ENCODE measurements around the gene YKT6. TPM values are rescaled to one million over a fixed set of nuclear protein-coding genes. Genes with fewer than 3 reads are reported as not detected.

Gene YKT6
- total and polyA plus RNA-seq, 2 donors (not counting 1 experiment from before 2014, with no cell fraction given): 36.5 to 62.3 TPM

GRCh38 chr7:44184206-44184872 is 16.4 kb upstream of the YKT6 start:
- Mint-ChIP-seq H3K9me3 (ENCODE audit: insufficient read depth) (peaks cover 2% of the 10 kb centered on the region), H3K4me1 (no peaks in the 10 kb centered on the region), H3K4me3 (no peak overlapping the region), H3K27me3 (peaks cover 16% of the 10 kb centered on the region), H3K27ac (no peak overlapping the region)
- intact Hi-C loops (cut with micrococcal nuclease): no loop called here
- H3K4me1 ChIP-seq (ENCODE audit: control insufficient read depth in 2 of 2, insufficient read depth in 2 of 2, low read length in 2 of 2): no peaks in the 10 kb centered on the region
- TF ChIP-seq EZH2 (IDR thresholded peaks at IDR 0.05; ENCODE audit: borderline replicate concordance, insufficient read depth, low read depth, low read length, poor library complexity, severe bottlenecking) (no peak), CTCF (IDR thresholded peaks at IDR 0.05) (no peak)
- no peak overlapping the region for H3K4me2 ChIP-seq (replicated peaks; ENCODE audit: low read depth, low read length, poor library complexity, severe bottlenecking)
- POLR2A ChIA-PET: no interaction called here
- no peak overlapping the region for H3K9ac ChIP-seq (ENCODE audit: low read length)
- CTCF ChIA-PET: no interaction called here
- no peaks in the 10 kb centered on the region for H3K79me2 ChIP-seq (ENCODE audit: control insufficient read depth, insufficient read depth, low read length)
- peaks cover 0 to 6% (median 0%) of the 10 kb centered on the region in 4 experiments for H3K27me3 ChIP-seq (replicated peaks in 1 of 4; ENCODE audit: control extremely low read depth in 1 of 4, control insufficient read depth in 3 of 4, insufficient read depth in 4 of 4, low read length in 3 of 4)
- H3K27ac ChIP-seq (ENCODE audit: low read length in 2 of 2): no peak overlapping the region
- H3K4me3 ChIP-seq (ENCODE audit: control extremely low read depth in 1 of 5, extremely low read depth in 1 of 5, insufficient read depth in 1 of 5, low read depth in 2 of 5, low read length in 4 of 5): no peak overlapping the region
- no peaks in the 10 kb centered on the region for H4K20me1 ChIP-seq (ENCODE audit: control insufficient read depth, insufficient read depth, low read length, poor library complexity, severe bottlenecking)
- peaks cover 0 to 8% (median 0%) of the 10 kb centered on the region in 3 donors for H3K9me3 ChIP-seq (ENCODE audit: control extremely low read depth in 1 of 3, control insufficient read depth in 2 of 3, insufficient read depth in 1 of 3, low read length in 2 of 3)
- ATAC-seq (ENCODE audit: low read depth): no peak
- WGBS (ENCODE audit: insufficient coverage): 89% methylated on average over 10 of the region's 16 CpGs
- peak overlapping the region; percentile 1 for H2AFZ ChIP-seq (ENCODE audit: insufficient read depth, low read depth, low read length, poor library complexity, severe bottlenecking)
- no peak for DNase-seq
- H3K36me3 ChIP-seq (replicated peaks in 1 of 2; ENCODE audit: control extremely low read depth in 1 of 2, control insufficient read depth in 1 of 2, extremely low read depth in 1 of 2, insufficient read depth in 2 of 2, low read length in 1 of 2): no peaks in the 10 kb centered on the region

- ATAC-seq (ENCODE audit: low read depth): no peak
- H3K9me3 ChIP-seq (ENCODE audit: control extremely low read depth in 1 of 3, control insufficient read depth in 2 of 3, insufficient read depth in 1 of 3, low read length in 2 of 3): peaks cover 0 to 8% (median 0%) of the 10 kb centered on the region in 3 donors
- H2AFZ ChIP-seq (ENCODE audit: insufficient read depth, low read depth, low read length, poor library complexity, severe bottlenecking): peak overlapping the region; percentile 1
- no peak overlapping the region for H3K4me3 ChIP-seq (ENCODE audit: control extremely low read depth in 1 of 5, extremely low read depth in 1 of 5, insufficient read depth in 1 of 5, low read depth in 2 of 5, low read length in 4 of 5)
- DNase-seq: no peak
- peaks cover 2% of the 10 kb centered on the region for H3K9me3 Mint-ChIP-seq (ENCODE audit: insufficient read depth)
- H3K4me1 Mint-ChIP-seq: no peaks in the 10 kb centered on the region
- H3K4me1 ChIP-seq (ENCODE audit: control insufficient read depth in 2 of 2, insufficient read depth in 2 of 2, low read length in 2 of 2): no peaks in the 10 kb centered on the region
- H4K20me1 ChIP-seq (ENCODE audit: control insufficient read depth, insufficient read depth, low read length, poor library complexity, severe bottlenecking): no peaks in the 10 kb centered on the region
- WGBS (ENCODE audit: insufficient coverage): no CpG with 5 or more reads among the region's 2 CpGs
- H3K27ac Mint-ChIP-seq: no peak overlapping the region
- H3K27me3 ChIP-seq (replicated peaks in 1 of 4; ENCODE audit: control extremely low read depth in 1 of 4, control insufficient read depth in 3 of 4, insufficient read depth in 4 of 4, low read length in 3 of 4): peaks cover 0 to 6% (median 0%) of the 10 kb centered on the region in 4 experiments
- no peaks in the 10 kb centered on the region for H3K79me2 ChIP-seq (ENCODE audit: control insufficient read depth, insufficient read depth, low read length)
- no peak overlapping the region for H3K27ac ChIP-seq (ENCODE audit: low read length in 2 of 2)
- ChIA-PET CTCF (no interaction called here), POLR2A (no interaction called here)
- TF ChIP-seq CTCF (IDR thresholded peaks at IDR 0.05): no peak
- no peak for TF ChIP-seq EZH2 (IDR thresholded peaks at IDR 0.05; ENCODE audit: borderline replicate concordance, insufficient read depth, low read depth, low read length, poor library complexity, severe bottlenecking)
- H3K36me3 ChIP-seq (replicated peaks in 1 of 2; ENCODE audit: control extremely low read depth in 1 of 2, control insufficient read depth in 1 of 2, extremely low read depth in 1 of 2, insufficient read depth in 2 of 2, low read length in 1 of 2): no peaks in the 10 kb centered on the region
- intact Hi-C loops (cut with micrococcal nuclease): no loop called here
- H3K9ac ChIP-seq (ENCODE audit: low read length): no peak overlapping the region
- peaks cover 14% of the 10 kb centered on the region for H3K27me3 Mint-ChIP-seq
- no peak overlapping the region for H3K4me3 Mint-ChIP-seq
- H3K4me2 ChIP-seq (replicated peaks; ENCODE audit: low read depth, low read length, poor library complexity, severe bottlenecking): no peak overlapping the region
These were observed 15.8 kb upstream of the YKT6 start for GRCh38 chr7:44184873-44185446.

Measured in B cell (primary cell).